Common myeloid progenitor, CD34-positive (primary cell): ENCODE measurements around the gene CLPSL1.

Experiments used
- CTCF ChIA-PET: fragments of 350-600 bp; sonication (Branson Sonifier 250); formaldehyde crosslinking; loops from one replicate; lab custom pipeline; 2021; ENCODE audit warnings: antibody characterized with exemption; lab: Charles Lee
- POLR2A ChIA-PET: fragments of 350-600 bp; sonication (Branson Sonifier 250); formaldehyde crosslinking; loops from one replicate; lab custom pipeline; 2021; ENCODE audit warnings: antibody characterized with exemption; lab: Charles Lee
- DNase-seq, 3 donors: peaks; one replicate each; pipeline versions ENCODE4 v3.0.0 to v3.0.0-alpha.2; 2013
- H3K27ac ChIP-seq, 2 experiments: 1 replicate in 1 of 2; 2 replicates in 1 of 2; pipeline ENCODE4 v1.7.0; 2013; ENCODE audit warnings: inconsistent platforms in 2 of 2, low read length in 2 of 2, mild to moderate bottlenecking in 2 of 2, low read depth in 1 of 2, moderate library complexity in 1 of 2; ENCODE audit not compliant: severe bottlenecking in 2 of 2, insufficient read depth in 1 of 2, poor library complexity in 1 of 2
- H3K27me3 ChIP-seq, 5 experiments: replicated peaks in 2 of 5; 1 replicate in 3 of 5; 2 replicates in 2 of 5; pipeline versions ENCODE4 v1.6.1 to v1.7.0; 2013; ENCODE audit warnings: low read length in 4 of 5, mild to moderate bottlenecking in 2 of 5, moderate library complexity in 2 of 5, inconsistent platforms in 1 of 5; ENCODE audit not compliant: insufficient read depth in 5 of 5, control insufficient read depth in 4 of 5
- H3K36me3 ChIP-seq, 4 experiments: 1 replicate in 2 of 4; 2 replicates in 2 of 4; pipeline versions ENCODE4 v1.6.1 to v1.7.0; 2013; ENCODE audit warnings: low read length in 3 of 4, control low read depth in 1 of 4, mild to moderate bottlenecking in 1 of 4; ENCODE audit not compliant: control insufficient read depth in 4 of 4, insufficient read depth in 4 of 4
- H3K4me1 ChIP-seq, 4 experiments: 1 replicate in 3 of 4; 2 replicates in 1 of 4; pipeline versions ENCODE4 v1.6.1 to v1.7.1; 2013; ENCODE audit warnings: low read length in 3 of 4, mild to moderate bottlenecking in 3 of 4, control low read depth in 1 of 4, inconsistent platforms in 1 of 4, moderate library complexity in 1 of 4; ENCODE audit not compliant: control insufficient read depth in 4 of 4, insufficient read depth in 4 of 4; ENCODE audit errors: control extremely low read depth in 1 of 4
- H3K4me3 ChIP-seq, 7 experiments: 1 replicate in 4 of 7; 2 replicates in 3 of 7; pipeline versions ENCODE4 v1.5.1 to v1.7.0; 2013; ENCODE audit warnings: mild to moderate bottlenecking in 7 of 7, low read length in 6 of 7, moderate library complexity in 6 of 7, inconsistent platforms in 2 of 7, low read depth in 2 of 7, control low read depth in 1 of 7; ENCODE audit not compliant: insufficient read depth in 4 of 7, control insufficient read depth in 1 of 7; ENCODE audit errors: extremely low read depth in 1 of 7
- H3K9me3 ChIP-seq, 5 experiments: 1 replicate in 4 of 5; 2 replicates in 1 of 5; pipeline versions ENCODE4 v1.6.1 to v1.7.1; 2013; ENCODE audit warnings: low read length in 4 of 5, mild to moderate bottlenecking in 2 of 5, inconsistent platforms in 1 of 5, low read depth in 1 of 5, moderate library complexity in 1 of 5; ENCODE audit not compliant: control insufficient read depth in 4 of 5, insufficient read depth in 2 of 5; ENCODE audit errors: control extremely low read depth in 1 of 5
- WGBS: methylation state at CpG from one replicate; pipeline ENCODE4 v1.1.5; 2013; ENCODE audit not compliant: insufficient coverage; 5-methylcytosine and 5-hydroxymethylcytosine counted together

Gene CLPSL1

GRCh38 chr6:35774116-35774794 lies 6.6 kb upstream of the CLPSL1 start:
- H3K4me1 ChIP-seq: peaks cover 0 to 29% (median 21%) of the 10 kb centered on the region in 4 experiments
- CTCF ChIA-PET: no interaction called here
- H3K27ac ChIP-seq: no peak overlapping the region
- peaks cover 0 to 17% (median 3%) of the 10 kb centered on the region in 5 experiments for H3K27me3 ChIP-seq
- 85% methylated on average over 9 of the region's 11 CpGs for WGBS
- no peaks in the 10 kb centered on the region for H3K9me3 ChIP-seq
- POLR2A ChIA-PET: no interaction called here
- H3K4me3 ChIP-seq: no peak overlapping the region
- DNase-seq: no peak
- H3K36me3 ChIP-seq: no peaks in the 10 kb centered on the region

GRCh38 chr6:35775031-35775430 lies 5.8 kb upstream of the CLPSL1 start:
- CTCF ChIA-PET: no interaction called here
- Histone ChIP-seq H3K4me3 (no peak overlapping the region), H3K36me3 (no peaks in the 10 kb centered on the region), H3K4me1 (peaks cover 0 to 29% (median 21%) of the 10 kb centered on the region in 4 experiments), H3K27ac (no peak overlapping the region), H3K27me3 (peaks cover 0 to 17% (median 3%) of the 10 kb centered on the region in 5 experiments), H3K9me3 (no peaks in the 10 kb centered on the region)
- POLR2A ChIA-PET: no interaction called here
- 97% methylated on average over 6 of the region's 6 CpGs for WGBS
- DNase-seq: no peak

- Histone ChIP-seq H3K9me3 (no peaks in the 10 kb centered on the region), H3K4me1 (peaks cover 0 to 17% (median 10%) of the 10 kb centered on the region in 4 experiments), H3K4me3 (peak within 1 kb of the TSS; percentile 20 to 72 (median 64)), H3K27me3 (peaks cover 0 to 19% (median 6%) of the 10 kb centered on the region in 5 experiments), H3K27ac (no peak within 1 kb of the TSS), H3K36me3 (no peaks in the 10 kb centered on the region)
- POLR2A ChIA-PET: no interaction called here
- CTCF ChIA-PET: no interaction called here
- peak in 2 of 3 donors; percentile 19 to 49 for DNase-seq
- WGBS: 3% methylated on average over 53 of the region's 56 CpGs
Measured at GRCh38 chr6:35776364-35777215, 4.2 kb upstream of the CLPSL1 start, which contains the start of gene CLPSL2. Gene CLPSL2 (plus strand): TSS chr6:35776598. CDS start chr6:35776619, 21 bp downstream.

GRCh38 chr6:35777356-35778102 lies 3.3 kb upstream of the CLPSL1 start:
- Histone ChIP-seq H3K4me1 (peaks cover 0 to 11% (median 8%) of the 10 kb centered on the region in 4 experiments), H3K4me3 (no peak overlapping the region), H3K27ac (no peak overlapping the region), H3K27me3 (peaks cover 0 to 21% (median 6%) of the 10 kb centered on the region in 5 experiments), H3K36me3 (no peaks in the 10 kb centered on the region), H3K9me3 (no peaks in the 10 kb centered on the region)
- WGBS: 97% methylated on average over 8 of the region's 10 CpGs
- DNase-seq: no peak
- POLR2A ChIA-PET: no interaction called here
- CTCF ChIA-PET: no interaction called here

- 86% methylated on average over 2 of the region's 2 CpGs for WGBS
- ChIA-PET POLR2A (no interaction called here), CTCF (no interaction called here)
Measured at GRCh38 chr6:35778437-35778836, 2.4 kb upstream of the CLPSL1 start.

GRCh38 chr6:35781290-35781689 lies 471 bp downstream of the CLPSL1 start:
- Histone ChIP-seq H3K27me3 (peaks cover 1 to 33% (median 8%) of the 10 kb centered on the region in 5 experiments), H3K4me3 (no peak overlapping the region), H3K4me1 (peaks cover 0 to 7% (median 5%) of the 10 kb centered on the region in 4 experiments), H3K36me3 (no peaks in the 10 kb centered on the region), H3K27ac (no peak overlapping the region), H3K9me3 (no peaks in the 10 kb centered on the region)
- WGBS: 100% methylated on average over 1 of the region's 2 CpGs
- ChIA-PET POLR2A (no interaction called here), CTCF (no interaction called here)
- no peak for DNase-seq

More at GRCh38 chr6:35778437-35778836, 2.4 kb upstream of the CLPSL1 start:
- Histone ChIP-seq H3K4me3 (no peak overlapping the region), H3K27ac (no peak overlapping the region), H3K27me3 (peaks cover 0 to 21% (median 6%) of the 10 kb centered on the region in 5 experiments), H3K9me3 (no peaks in the 10 kb centered on the region), H3K36me3 (no peaks in the 10 kb centered on the region), H3K4me1 (peaks cover 0 to 11% (median 8%) of the 10 kb centered on the region in 4 experiments)
- DNase-seq: no peak
